SIG-M5 (cell line): ENCODE data around the gene DPYSL5.
"Not testable (repeated sequence)": the region's sequence is repeated elsewhere in the genome, so short reads cannot be mapped to it uniquely, and the experiment has no call there.

Experiments
- DNase-seq: peaks from one replicate; lab custom pipeline; 2025; lab: John Stamatoyannopoulos, UW

The DPYSL5 gene

DNA sequence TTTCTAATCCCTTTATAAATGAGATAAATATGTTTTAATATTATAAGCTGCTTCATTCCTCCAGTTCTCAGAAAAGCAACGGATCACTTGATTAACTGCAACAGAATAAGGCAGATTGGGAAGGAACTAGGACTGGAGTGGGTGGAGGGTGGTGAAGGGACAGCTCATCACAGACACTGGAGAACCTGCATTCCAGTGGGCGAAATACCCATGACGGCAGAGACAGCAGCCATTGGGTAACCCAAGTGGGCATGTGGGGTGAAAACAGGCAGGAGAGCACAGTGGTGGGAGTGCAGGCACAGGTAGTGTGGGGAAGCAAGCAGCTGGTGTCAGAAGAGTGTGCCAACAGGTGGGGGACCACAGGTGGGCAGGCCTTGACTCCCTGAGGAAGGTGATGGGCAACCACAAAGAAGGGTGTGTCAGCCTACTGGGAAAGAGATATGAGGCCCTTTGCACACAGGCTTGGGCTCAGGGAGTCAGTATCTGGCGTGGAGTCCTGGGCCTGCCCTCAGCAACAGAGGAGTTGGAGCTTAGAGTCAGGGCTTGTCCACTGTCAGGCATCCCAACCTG, 27.2 kb downstream of the DPYSL5 start:
- DNase-seq, result no peak

DNA sequence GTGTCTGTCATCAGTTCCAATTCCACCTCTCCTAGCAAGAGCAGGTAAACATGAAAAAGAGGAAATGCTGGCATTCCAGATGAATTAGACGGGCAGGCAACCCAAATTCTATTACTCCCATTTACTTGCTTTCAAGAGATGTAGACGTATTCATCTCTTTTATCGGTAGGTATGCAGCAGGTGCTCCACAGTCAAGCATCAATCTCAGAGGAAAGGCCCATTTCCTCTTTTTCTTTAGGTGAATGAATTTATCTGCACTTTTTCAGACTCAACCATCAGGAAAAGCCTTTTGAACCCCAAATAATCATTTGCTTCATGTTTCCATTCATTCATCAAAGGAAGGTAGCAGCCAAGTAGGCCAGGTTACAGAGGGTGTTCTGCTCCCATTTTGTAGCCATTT, 27.9 kb downstream of the DPYSL5 start:
- no peak for DNase-seq

DNA sequence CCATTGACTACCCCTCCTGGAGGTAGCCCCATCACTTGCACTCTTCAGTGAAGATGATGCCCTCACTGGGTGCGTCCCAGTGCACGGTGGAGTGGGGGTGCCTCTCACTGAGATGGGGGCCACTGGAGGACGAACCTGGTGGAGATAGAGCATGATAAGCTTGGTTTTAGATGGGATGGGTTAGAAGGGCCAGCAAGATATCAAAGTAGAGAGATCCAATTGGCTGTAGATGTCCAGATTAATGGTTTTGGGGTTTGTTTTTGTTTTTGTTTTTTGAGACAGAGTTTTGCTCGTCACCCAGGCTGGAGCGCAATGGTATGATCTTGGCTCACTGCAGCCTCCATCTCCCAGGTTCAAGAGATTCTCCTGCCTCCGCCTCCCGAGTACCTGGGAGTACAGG, 28.3 kb downstream of the DPYSL5 start:
- DNase-seq, result no peak

DNA sequence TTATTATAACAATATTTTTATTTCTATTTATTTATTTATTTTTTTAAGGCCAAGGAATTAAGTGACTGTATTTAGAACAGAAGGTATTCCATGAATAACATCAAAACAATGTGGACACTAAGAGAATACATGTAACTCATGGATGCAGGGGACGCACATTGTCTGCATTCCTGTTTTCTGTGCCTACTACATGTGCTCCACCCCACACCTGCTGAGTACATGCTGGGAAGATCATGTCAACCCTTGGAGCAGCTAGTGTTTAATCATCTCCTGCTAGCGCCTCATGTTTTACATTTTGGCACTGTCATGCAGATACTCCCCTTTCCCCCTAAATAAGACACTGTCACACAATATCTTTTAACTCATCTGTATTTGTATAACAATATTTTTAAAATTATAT, 29.3 kb downstream of the DPYSL5 start:
- no peak for DNase-seq

DNA sequence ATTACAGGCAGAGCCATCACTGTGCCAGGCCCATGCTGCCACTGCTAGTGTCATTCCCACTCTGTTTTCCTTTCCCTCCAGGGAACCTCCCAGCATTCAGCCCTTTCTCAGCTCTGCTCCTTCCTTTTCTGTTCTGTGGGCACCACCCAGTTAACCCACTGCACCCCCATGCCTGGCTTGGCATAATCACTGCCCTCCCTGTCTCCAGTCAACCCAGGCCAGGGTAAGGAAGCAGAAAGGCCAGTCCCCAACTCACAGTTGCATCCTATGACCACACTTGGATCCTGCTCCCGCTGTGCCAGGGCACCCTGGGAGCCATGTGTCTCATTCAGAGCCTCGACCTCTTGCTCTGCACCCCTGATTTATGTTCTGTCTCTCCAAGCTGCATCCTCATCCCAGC, 32.2 kb downstream of the DPYSL5 start:
- DNase-seq, result no peak

DNA sequence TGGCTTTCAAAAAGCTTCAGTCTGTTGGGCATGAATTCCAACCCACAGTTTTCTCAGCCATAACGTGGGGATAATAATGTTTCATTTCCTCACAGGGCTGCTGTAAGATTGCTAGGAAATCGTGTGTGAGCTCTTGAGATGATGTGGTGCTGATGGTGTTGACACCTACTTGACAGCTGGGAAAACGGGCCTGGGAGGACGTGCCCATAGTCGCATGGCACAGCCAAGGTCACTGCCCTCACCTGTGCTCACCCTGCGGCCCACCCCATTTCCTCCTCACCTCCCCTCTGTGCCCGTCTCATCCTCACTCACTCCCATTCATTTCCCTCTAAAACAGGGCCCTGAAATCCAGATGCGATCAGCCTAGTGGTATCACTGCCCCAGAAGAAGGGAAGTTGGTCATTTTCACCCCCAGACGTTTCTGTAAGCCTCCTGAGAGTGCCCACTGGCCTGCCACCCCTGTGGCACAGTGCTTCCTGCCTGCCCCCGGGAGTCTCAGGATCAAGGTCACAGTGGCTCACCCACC, 33.0 kb downstream of the DPYSL5 start:
- no peak for DNase-seq

DNA sequence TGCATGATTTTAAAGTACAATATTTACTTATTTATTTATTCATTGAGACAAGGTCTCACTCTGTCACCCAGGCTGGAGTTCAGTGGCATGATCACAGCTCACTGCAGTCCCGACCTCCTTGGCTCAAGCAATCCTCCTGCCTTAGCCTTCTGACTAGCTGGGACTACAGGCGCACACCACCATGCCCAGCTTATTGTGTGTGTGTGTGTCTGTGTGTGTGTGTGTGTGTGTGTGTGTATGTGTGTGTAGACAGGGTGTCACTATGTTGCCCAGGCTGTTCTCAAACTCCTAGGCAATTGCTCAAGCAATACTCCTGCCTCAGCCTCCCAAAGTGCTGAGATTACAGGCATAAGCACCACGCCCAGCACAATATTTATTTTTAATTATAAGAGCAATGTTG, 34.3 kb downstream of the DPYSL5 start:
- DNase-seq, result not testable (repeated sequence)

DNA sequence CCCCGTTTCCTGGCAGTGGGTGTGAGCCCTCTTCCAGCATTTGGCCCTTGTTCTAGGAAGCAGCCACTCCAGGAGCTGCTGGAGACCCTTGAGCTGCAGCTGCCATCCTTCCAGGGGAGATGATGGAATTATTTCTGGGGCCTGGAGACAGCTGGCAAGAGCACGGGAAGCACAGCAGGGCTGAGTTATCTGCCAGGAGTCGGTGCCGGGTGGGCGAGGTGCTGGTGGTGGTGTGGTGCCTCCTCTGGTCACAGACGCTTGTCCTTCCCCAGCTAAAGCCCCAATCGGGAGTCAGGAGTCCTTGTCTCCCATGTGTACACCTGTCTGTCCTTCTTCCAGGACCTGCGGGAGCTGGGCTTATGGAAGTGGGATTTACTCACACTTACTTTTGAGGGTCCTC, 36.0 kb downstream of the DPYSL5 start:
- DNase-seq, result no peak

DNA sequence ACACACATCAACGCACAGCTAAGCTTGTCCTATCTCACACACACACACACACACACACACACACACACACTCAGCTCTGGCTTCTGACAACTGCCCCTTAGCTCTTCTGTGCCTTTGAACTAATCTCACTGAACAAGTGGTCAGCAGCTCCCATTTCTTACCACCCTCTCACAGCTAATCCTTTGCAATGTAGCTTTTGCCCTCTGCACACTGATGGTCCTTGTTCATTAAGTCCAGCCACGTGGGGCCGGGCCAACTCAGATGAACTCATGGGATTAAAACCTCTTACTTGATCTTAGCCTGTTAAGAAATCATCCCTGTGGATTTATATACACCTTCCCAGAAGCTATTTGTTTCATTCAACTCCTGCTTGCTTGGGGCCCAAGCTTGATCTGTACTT, 36.6 kb downstream of the DPYSL5 start:
- DNase-seq, result no peak

DNA sequence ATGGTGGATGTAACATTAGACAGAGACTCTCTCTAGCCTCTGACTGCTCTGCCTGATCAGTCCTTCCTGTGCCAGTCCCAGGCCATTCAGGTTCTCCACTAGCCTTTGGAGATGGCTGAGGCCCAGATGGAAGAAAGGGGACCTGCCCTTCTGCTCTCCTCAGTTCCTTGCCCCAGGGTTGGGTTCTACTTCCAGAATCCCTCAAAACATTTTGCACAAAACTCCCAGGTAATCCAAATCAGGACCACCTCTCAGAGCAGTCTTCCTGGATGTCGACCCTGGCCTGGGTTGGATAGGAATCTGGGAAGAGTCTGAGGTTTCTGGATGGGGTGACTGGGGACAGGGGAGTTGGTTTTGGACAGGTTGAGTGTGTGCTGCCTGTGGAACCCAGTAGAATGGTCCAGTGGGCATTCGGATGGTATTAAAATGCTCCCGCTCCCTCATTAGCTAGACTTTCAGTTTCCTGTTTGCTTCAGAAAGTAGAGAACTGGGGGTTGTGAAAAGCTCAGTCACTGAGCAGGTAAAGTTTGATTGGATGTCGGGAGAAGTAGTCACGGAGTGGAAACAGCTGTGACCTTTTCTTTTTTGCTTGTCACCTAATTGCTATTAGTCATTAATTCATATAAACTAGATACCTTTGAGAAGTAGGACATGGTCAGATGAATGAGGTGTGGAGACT, 37.9 kb downstream of the DPYSL5 start:
- DNase-seq, result no peak

DNA sequence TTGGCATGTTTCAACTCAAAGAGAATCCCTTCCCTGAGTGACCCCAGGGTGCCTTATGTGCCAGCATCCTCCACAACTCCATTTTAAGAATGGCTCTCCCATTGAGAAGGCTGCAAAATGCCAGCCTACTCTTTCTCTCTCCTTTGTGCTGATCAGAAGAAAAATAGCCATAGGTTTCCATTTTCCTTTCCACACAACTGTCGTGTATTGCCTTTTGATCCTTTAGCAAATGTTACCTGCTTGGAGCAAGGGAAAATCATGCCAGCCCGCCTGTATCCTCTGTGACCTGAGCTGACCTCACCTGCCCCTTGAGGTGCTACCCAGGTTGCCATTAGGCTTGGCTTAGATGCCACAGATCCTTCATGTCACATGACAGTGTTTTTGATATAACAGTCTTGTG, 38.8 kb downstream of the DPYSL5 start:
- DNase-seq, result no peak

DNA sequence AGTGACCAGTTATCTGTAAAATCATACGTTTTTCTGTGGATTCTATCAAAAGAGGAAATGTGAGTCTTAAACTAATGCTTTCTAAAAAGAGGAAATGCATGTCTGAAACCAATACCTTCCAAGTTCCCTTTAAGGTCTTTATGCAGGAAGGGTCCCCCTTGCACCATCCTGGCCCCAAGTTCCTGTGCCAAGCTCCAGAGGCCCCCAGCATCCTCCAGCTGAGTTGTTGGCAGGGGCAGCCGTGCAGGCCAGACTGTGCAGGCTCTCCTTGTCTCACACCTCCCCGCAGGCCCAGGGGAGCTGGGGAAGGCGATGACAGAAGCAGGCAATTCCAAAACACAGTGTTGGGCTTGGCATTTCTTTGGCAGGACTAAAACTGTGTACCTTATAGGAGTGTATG, 39.2 kb downstream of the DPYSL5 start:
- DNase-seq, result peak; percentile 88

DNA sequence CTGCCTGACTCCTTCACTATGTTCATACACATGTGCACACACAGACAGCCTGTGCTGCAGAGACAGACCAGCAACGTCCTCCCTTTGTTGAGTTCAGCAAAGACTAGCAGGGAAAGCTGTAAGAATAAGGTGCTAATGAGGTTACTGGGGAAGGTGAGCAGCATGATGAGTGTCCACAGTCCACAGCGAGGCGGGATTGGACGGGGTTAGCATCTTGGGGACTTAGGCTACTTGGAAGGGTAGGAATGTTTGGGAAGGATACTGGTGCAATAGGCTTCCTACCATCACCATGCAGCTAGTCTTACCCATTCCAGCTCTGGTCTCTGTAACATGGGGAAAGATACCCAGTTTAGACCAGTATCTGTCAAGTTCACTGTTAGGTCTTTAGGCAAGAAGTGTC, 41.9 kb downstream of the DPYSL5 start:
- DNase-seq, result no peak

DNA sequence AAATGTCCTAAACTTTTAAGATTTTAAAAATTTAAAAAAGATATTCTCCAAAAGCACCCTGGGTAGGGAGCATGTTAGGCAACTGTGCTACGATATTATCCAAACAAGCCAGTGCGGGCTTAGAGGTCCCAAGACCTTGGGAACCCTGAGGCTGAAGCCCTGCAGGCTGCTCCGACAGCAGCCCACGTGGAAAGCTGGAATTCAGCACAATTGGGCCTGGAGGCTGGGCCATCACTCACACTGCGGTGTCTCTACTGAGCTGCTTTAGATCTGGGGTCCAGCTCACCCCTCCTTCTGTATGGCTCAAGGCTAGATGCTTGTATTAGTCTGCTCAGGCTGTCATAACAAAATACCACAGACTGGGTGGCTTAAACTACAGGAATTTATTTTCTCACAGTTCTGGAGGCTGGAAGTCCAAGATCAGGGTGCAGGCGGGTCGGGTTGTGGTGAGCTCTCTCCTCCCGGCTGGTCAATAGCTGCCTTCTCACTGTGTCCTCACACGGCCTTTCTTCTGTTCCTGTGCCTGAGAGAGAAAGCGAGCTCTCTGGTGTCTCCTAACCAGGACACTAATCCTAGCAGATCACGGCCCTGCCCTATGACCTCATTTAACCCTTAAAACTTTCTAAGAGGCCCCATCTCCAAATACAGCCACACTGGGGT, 42.5 kb downstream of the DPYSL5 start:
- no peak for DNase-seq

DNA sequence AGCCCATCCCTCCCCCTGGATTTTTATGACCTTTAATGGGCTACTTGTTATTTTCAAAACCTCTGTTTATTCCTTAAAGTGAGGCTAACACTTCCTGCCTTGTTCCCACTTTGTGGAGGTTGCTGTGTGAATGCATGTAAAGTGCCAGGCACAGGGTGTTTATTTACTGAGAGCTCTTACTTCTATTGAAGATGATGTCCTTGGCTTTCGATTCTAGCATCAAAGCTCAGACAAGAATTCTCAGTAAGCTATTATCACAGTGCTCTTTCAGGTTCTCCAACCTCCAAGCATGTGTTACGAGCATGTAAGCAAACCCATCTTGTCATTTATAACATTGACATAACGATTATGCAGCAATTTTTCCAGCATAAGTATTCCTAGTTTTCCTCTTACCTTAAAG, 44.2 kb downstream of the DPYSL5 start:
- no peak for DNase-seq

DNA sequence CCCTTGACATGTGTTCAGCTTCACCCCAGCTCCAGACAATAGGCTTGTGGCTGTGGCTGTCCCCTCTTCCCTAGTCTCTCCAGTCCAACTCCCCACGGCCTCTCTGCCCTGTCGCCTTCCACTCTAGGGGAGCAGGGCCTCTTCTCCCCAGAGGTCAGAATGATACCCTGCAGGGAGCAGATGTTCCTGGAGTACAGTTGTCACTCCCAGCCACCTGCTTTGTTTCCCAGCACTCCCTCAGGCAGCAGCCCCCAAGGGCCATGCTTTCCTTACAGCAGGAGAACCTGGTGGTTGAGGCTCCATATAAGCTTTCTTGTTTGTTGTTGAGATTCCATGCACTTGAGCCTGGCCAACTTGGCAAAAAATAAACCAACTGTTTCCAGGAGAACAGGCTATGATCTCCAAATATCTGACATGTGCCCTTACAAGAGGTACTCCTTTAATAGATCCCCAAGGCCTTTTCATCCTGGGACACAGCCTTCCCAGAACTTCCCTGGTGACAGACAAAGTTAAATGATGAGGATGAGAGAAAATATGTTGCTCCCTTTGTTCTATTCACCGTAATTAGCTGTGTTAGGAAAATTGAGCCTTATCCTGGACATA, 45.1 kb downstream of the DPYSL5 start:
- no peak for DNase-seq

DNA sequence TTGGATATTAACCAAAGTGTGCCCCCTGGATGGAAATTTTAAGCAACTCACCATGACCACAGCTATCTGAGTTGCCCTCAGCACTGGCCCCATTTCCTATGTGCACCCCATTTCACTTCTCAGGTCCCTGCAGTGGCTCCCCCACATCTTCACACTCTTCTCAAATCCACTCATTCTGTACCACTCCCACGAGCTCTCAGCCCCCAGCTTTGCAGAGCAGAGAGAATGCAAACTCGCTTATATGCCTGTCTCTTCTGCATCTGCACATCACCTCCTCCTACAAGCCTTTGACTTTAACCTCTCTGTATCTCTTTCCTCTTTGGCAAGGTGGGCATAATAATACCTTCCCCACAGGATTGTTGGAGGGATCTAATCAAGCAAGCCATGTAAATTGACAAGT, 46.2 kb downstream of the DPYSL5 start:
- no peak for DNase-seq

DNA sequence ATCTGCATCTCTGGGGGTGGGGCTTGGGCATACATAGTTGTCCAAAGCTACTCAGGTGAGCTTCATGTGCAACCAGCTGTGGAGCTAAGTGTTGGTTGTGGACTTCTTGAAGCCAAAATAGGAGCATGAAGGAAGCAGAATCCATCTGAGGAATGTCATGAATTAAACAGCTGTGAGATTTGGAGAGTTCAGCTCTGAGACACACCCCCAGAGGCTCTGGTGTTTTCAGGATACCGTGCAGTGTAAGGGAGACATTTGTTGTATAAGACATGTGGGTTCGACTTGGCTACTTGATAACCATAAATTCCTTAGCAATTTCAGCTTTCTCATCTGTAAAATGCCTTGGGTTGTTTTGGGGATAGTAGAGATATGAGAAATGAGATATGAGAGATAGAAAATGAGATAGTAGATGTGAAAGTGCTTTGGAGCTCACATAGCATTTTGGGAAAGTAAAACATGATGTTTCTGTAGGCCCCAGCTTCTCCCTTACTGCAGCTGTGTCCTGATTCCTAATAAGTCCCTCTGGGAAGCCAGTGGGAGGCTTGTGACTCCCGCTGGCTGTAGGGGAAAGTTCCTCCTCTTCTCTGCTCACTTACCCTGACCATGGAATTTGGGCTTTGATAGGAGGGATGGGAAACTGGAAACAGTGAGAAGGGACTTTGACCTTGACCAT, 50.0 kb downstream of the DPYSL5 start:
- no peak for DNase-seq

DNA sequence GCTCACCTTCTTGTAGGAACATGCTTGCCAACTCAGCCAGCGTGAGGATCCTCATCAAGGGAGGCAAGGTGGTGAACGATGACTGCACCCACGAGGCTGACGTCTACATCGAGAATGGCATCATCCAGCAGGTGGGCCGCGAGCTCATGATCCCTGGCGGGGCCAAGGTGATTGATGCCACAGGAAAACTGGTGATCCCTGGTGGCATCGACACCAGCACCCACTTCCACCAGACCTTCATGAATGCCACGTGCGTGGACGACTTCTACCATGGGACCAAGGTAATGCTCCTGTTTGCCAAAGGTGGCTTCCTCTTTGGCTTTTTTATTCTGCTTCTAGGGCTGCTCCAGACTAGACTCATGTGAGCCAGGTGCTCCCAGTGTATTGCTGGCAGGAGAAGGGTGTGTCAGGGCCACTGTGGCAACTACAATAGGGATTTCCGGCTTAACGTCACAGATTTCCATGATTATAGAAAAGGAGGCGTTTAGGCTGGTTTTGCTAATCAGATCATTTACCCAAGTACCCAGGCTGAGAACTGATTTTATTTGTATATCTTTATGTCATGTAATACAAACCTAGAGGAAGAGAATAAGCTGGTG, 50.6 kb downstream of the DPYSL5 start:
- no peak for DNase-seq

DNA sequence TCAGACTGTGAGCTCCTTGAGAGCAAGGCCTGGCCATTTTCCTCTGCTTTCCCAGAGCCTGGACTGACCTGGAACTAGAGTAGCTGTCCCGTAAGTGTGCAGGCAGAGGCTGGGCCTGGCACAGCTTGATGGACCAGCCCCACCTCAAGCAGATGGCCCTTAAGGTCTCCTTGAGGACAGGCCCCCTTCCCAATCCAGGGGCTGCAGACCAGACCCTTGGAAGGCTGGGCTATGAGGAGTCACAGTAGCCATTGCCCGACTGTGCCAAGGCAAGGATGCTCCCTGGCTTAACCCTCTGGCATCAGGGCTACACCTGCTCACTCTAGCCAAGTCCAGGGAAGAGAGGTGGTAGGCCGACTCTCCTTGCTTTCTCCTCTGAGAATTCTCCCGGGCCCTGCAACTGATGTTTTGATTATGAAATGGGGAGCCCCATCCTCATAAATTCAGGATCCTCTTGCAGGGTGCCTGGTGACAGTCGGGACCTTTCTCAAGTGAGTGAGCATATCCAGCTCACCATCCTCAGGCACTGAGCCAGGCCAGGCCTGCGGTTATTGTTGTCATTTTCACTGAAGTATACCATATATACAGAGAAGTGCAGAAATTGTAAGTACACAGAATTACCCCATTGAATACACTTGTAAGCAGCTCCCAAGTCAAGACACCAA, 51.7 kb downstream of the DPYSL5 start:
- no peak for DNase-seq

DNA sequence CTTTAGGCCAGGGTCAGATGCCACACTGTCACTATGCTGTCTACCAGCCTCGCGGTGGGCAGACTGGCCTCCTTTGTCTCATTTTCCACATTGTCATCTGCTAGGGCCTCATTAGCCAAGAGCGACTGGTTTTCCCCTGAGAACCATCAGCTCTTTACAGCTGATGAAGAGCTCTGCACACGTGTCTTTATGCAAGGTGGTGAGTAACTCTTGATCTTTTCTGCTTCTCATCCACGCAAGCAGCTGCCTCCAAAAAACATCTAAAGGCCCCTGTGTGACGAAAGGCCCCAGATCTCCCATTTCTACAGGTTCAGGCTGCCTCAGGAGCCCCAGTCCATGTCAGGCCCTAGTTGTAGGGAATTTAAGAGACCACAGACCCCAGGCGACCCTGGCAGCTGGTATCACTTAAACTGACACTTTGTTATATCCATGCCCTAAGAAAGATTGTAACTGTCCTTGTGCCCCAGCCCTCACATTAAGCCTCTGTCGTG, 52.9 kb downstream of the DPYSL5 start:
- DNase-seq, result no peak
